Glutamatergic neuron (in vitro differentiated cells): ENCODE data around the gene POLE. TPM values are rescaled to one million over a fixed set of nuclear protein-coding genes. Genes with fewer than 3 reads are reported as not detected.

Experiments used
- DNase-seq: peaks from one replicate; pipeline ENCODE4 v3.0.0; 2022
- H3K27ac Mint-ChIP-seq: one replicate; pipeline ENCODE4 v1.8.0; 2020; ENCODE audit warnings: mild to moderate bottlenecking, mixed read lengths, inconsistent platforms; ENCODE audit not compliant: unreplicated experiment
- H3K27me3 Mint-ChIP-seq: one replicate; pipeline ENCODE4 v1.8.0; 2020; ENCODE audit warnings: mild to moderate bottlenecking, moderate library complexity, mixed read lengths, inconsistent platforms; ENCODE audit not compliant: unreplicated experiment
- H3K36me3 Mint-ChIP-seq: one replicate; pipeline ENCODE4 v1.8.0; 2020; ENCODE audit warnings: mild to moderate bottlenecking, mixed read lengths, inconsistent platforms; ENCODE audit not compliant: unreplicated experiment
- H3K4me1 Mint-ChIP-seq: one replicate; pipeline ENCODE4 v1.8.0; 2020; ENCODE audit warnings: mild to moderate bottlenecking, low read depth, mixed read lengths, inconsistent platforms; ENCODE audit not compliant: unreplicated experiment
- H3K4me3 Mint-ChIP-seq: one replicate; pipeline ENCODE4 v1.8.0; 2020; ENCODE audit warnings: mild to moderate bottlenecking, mixed read lengths, inconsistent platforms; ENCODE audit not compliant: unreplicated experiment
- H3K9me3 Mint-ChIP-seq: one replicate; pipeline ENCODE4 v1.8.0; 2020; ENCODE audit warnings: mild to moderate bottlenecking, moderate library complexity, mixed read lengths, inconsistent platforms; ENCODE audit not compliant: unreplicated experiment
- CTCF ChIP-seq: fragments of 200-600 bp; sonication (generic); IDR thresholded peaks from one replicate; pipeline ENCODE4 v1.5.0; 2021; ENCODE audit not compliant: partially characterized antibody, unreplicated experiment
- total RNA-seq: library from RNA; stranded (reverse); fragmentation: NEBNext Ultra II Directional; extraction: Animal tissue kit (Norgen Biotek cat#: 25700); gene quantifications from one replicate; pipeline ENCODE4 v1.2.1, GENCODE V29; 2021; ENCODE audit not compliant: unreplicated experiment

The POLE gene
- total RNA-seq, 1 donor from 2014 or later = 38.6 TPM

- peak; percentile 70 for DNase-seq
- H3K36me3 Mint-ChIP-seq = peaks cover 8% of the 10 kb centered on the region
- TF ChIP-seq CTCF = no peak
- H3K9me3 Mint-ChIP-seq = peaks cover 22% of the 10 kb centered on the region
- H3K27me3 Mint-ChIP-seq = peaks cover 30% of the 10 kb centered on the region
- H3K4me3 Mint-ChIP-seq = peak overlapping the region; percentile 77
- H3K27ac Mint-ChIP-seq = peak overlapping the region; percentile 62
- peaks cover 2% of the 10 kb centered on the region for H3K4me1 Mint-ChIP-seq
Measured at GRCh38 chr12:132582582-132583410, 104.3 kb downstream of the POLE start.

DNA sequence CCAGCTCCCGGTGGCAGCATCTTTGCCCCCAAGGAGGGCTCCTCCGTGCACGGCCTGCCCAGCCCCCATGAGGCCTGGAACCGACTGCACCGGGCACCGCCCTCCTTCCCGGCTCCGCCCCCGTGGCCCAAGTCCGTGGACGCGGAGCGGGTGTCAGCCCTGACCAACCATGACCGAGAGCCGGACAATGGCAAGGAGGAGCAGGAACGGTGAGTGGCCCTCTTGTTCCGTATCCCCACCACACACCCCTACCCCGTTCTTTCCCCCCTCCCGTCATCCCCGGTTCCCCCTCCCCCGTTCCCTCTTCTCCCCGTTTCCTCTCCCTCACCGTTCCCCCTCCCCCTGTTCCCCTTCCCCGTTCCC is 105.1 kb downstream of the POLE start:
- Mint-ChIP-seq H3K9me3 (peaks cover 23% of the 10 kb centered on the region), H3K4me3 (peak overlapping the region; percentile 68), H3K36me3 (peaks cover 9% of the 10 kb centered on the region), H3K4me1 (peaks cover 2% of the 10 kb centered on the region), H3K27ac (peak overlapping the region; percentile 73), H3K27me3 (peaks cover 32% of the 10 kb centered on the region)
- no peak for TF ChIP-seq CTCF
- peak; percentile 88 for DNase-seq

GRCh38 chr12:132581348-132582057 is 105.6 kb downstream of the POLE start:
- Mint-ChIP-seq H3K4me3 (no peak overlapping the region), H3K9me3 (peaks cover 25% of the 10 kb centered on the region), H3K27me3 (peaks cover 32% of the 10 kb centered on the region), H3K4me1 (peaks cover 2% of the 10 kb centered on the region), H3K36me3 (peaks cover 9% of the 10 kb centered on the region), H3K27ac (no peak overlapping the region)
- no peak for DNase-seq
- TF ChIP-seq CTCF = no peak

GRCh38 chr12:132580701-132581292 is 106.3 kb downstream of the POLE start:
- Mint-ChIP-seq H3K27me3 (peaks cover 31% of the 10 kb centered on the region), H3K4me3 (peak overlapping the region; percentile 10), H3K9me3 (peaks cover 25% of the 10 kb centered on the region), H3K4me1 (peaks cover 2% of the 10 kb centered on the region), H3K27ac (no peak overlapping the region), H3K36me3 (peaks cover 9% of the 10 kb centered on the region)
- DNase-seq = no peak
- TF ChIP-seq CTCF = no peak

DNA sequence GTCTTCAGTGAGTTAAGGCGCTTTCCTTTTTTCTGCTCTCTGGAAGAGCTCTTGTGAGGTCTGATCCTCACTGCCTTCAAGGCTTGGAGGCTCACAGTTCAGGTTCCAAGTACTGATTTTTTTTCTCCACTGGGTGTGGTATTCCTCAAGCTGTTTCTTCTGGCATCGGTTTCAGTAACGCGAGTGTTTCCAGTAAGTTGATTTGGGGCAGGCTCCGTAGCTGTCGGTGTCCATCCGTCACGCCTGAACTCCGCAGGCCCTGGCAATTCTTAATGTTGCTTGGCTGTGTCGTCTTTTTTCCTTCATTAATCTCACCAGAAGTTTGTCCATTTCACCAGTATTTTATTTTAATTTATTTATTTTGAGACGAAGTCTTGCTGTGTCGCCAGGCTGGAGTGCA is 107.4 kb downstream of the POLE start:
- H3K4me1 Mint-ChIP-seq = peaks cover 2% of the 10 kb centered on the region
- H3K4me3 Mint-ChIP-seq = no peak overlapping the region
- H3K27ac Mint-ChIP-seq = peak overlapping the region; percentile 28
- peaks cover 35% of the 10 kb centered on the region for H3K27me3 Mint-ChIP-seq
- H3K36me3 Mint-ChIP-seq = peaks cover 9% of the 10 kb centered on the region
- peaks cover 31% of the 10 kb centered on the region for H3K9me3 Mint-ChIP-seq
- DNase-seq = no peak
- no peak for TF ChIP-seq CTCF
